T-cell (primary cell): ENCODE data around the gene GRM1. TPM values are rescaled to one million over a fixed set of nuclear protein-coding genes. Genes with fewer than 3 reads are reported as not detected.

ENCODE experiments used
- ATAC-seq, 4 experiments: fragments of 200-7000 bp in 3 of 4; fragments of 150-1000 bp in 1 of 4; cut with Tn5 transposase; replicated peaks in 1 of 4; 1 replicate in 3 of 4; 2 replicates in 1 of 4; pipeline ENCODE4 v1.10.0; 2021; ENCODE audit warnings: moderate library complexity in 3 of 4, mild to moderate bottlenecking in 2 of 4, moderate number of reproducible peaks in 1 of 4
- CTCF ChIA-PET, 2 donors: fragments of 300-600 bp; sonication (Branson Sonifier 250); formaldehyde crosslinking; loops; one replicate each; lab custom pipeline; 2022; ENCODE audit warnings: antibody characterized with exemption in 2 of 2; lab: Charles Lee
- POLR2A ChIA-PET, 2 donors: fragments of 300-600 bp; sonication (Branson Sonifier 250); formaldehyde crosslinking; loops; one replicate each; lab custom pipeline; 2022; ENCODE audit warnings: antibody characterized with exemption in 2 of 2; lab: Charles Lee
- DNase-seq, 35 experiments: peaks; one replicate each; pipeline versions ENCODE4 v3.0.0 to v3.0.0-alpha.2; 2013 to 2023
- H3K27ac ChIP-seq: one replicate; pipeline ENCODE4 v1.5.1; 2013; ENCODE audit warnings: low read length
- H3K27me3 ChIP-seq, 2 experiments: replicated peaks in 1 of 2; 1 replicate in 1 of 2; 2 replicates in 1 of 2; pipeline versions ENCODE4 v1.6.1 to v1.7.0; 2013; ENCODE audit warnings: low read length in 1 of 2, mixed read lengths in 1 of 2; ENCODE audit not compliant: control insufficient read depth in 2 of 2, insufficient read depth in 2 of 2; ENCODE audit errors: extremely low read depth in 1 of 2
- H3K36me3 ChIP-seq, 2 donors: 1 replicate in 1 of 2; 2 replicates in 1 of 2; pipeline versions ENCODE4 v1.6.1 to v1.7.0; 2013; ENCODE audit warnings: low read length in 1 of 2; ENCODE audit not compliant: control insufficient read depth in 2 of 2, insufficient read depth in 1 of 2; ENCODE audit errors: extremely low read depth in 1 of 2
- H3K4me1 ChIP-seq, 2 experiments: 1 replicate in 1 of 2; 2 replicates in 1 of 2; pipeline versions ENCODE4 v1.6.1 to v1.7.0; 2013; ENCODE audit warnings: low read length in 2 of 2, mixed read lengths in 1 of 2; ENCODE audit not compliant: insufficient read depth in 2 of 2, control insufficient read depth in 1 of 2; ENCODE audit errors: extremely low read depth in 1 of 2
- H3K4me3 ChIP-seq, 2 donors: 1 replicate in 1 of 2; 2 replicates in 1 of 2; pipeline versions ENCODE4 v1.5.1 to v1.7.0; 2013; ENCODE audit warnings: mild to moderate bottlenecking in 2 of 2, low read length in 1 of 2, moderate library complexity in 1 of 2; ENCODE audit not compliant: control insufficient read depth in 1 of 2; ENCODE audit errors: extremely low read depth in 1 of 2
- H3K9me3 ChIP-seq: 2 replicates; pipeline ENCODE4 v1.7.0; 2013
- H3K27ac Mint-ChIP-seq, 2 donors: one replicate each; pipeline ENCODE4 v1.8.0; 2020 to 2021; ENCODE audit warnings: mild to moderate bottlenecking in 2 of 2, mixed read lengths in 2 of 2
- H3K27me3 Mint-ChIP-seq, 2 donors: one replicate each; pipeline ENCODE4 v1.8.0; 2021 to 2022; ENCODE audit warnings: mixed read lengths in 2 of 2
- H3K36me3 Mint-ChIP-seq: one replicate; pipeline ENCODE4 v1.8.0; 2021; ENCODE audit warnings: mixed read lengths
- H3K4me1 Mint-ChIP-seq, 3 donors: one replicate each; pipeline ENCODE4 v1.8.0; 2020 to 2022; ENCODE audit warnings: mixed read lengths in 3 of 3, mild to moderate bottlenecking in 1 of 3
- H3K4me3 Mint-ChIP-seq, 3 donors: one replicate each; pipeline ENCODE4 v1.8.0; 2020 to 2022; ENCODE audit warnings: mild to moderate bottlenecking in 3 of 3, mixed read lengths in 3 of 3, moderate library complexity in 3 of 3
- H3K9me3 Mint-ChIP-seq, 3 donors: one replicate each; pipeline ENCODE4 v1.8.0; 2020 to 2022; ENCODE audit warnings: mixed read lengths in 3 of 3
- WGBS: methylation state at CpG from one replicate; pipeline ENCODE4 v1.1.5; 2013; ENCODE audit warnings: missing lambda C conversion rate; ENCODE audit not compliant: insufficient coverage; 5-methylcytosine and 5-hydroxymethylcytosine counted together
- total RNA-seq, 35 experiments: library from RNA in 6 of 35; stranded (reverse) in 6 of 35; fragments of 120-200 nt in 1 of 35; gene quantifications; one replicate each; pipeline versions ENCODE4 v1.2.1 to v1.2.4 and lab custom pipeline; 2013 to 2026

GRM1 gene
- total RNA-seq (not detected), total RNA-seq (lab: John Stamatoyannopoulos, UW) (0 to 0.18 (median 0) reads per million in 29 experiments)
- not detected for total RNA-seq (2013)

DNA sequence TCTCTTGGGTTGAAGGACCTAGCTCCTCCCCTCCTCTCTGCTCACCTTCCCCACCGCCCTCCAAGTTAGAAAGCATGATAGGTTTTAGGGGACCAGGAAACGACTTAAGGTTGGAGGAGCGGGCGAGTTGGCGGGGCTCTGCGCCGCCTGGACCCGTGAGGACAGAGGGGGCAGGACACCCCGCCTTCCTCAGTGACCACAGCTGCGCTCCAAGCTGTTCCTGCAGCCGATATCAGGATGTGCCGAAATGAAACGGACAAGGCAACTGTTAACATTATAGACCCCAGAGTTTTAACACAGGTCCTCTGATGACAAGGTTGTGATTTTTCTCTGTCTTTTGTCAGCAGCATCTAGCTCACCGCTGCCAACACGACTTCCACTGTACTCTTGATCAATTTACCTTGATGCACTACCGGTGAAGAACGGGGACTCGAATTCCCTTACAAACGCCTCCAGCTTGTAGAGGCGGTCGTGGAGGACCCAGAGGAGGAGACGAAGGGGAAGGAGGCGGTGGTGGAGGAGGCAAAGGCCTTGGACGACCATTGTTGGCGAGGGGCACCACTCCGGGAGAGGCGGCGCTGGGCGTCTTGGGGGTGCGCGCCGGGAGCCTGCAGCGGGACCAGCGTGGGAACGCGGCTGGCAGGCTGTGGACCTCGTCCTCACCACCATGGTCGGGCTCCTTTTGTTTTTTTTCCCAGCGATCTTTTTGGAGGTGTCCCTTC lies at the start of gene GRM1:
Gene GRM1, plus strand, starts transcription at position 212 of the 722 bp plus-strand sequence. Its CDS starts 456 bp downstream, at position 668.
- Mint-ChIP-seq H3K36me3 (no peaks in the 10 kb centered on the region), H3K4me1 (peaks cover 9 to 15% (median 14%) of the 10 kb centered on the region in 3 donors), H3K27me3 (peaks cover 57 to 62% of the 10 kb centered on the region in 2 donors), H3K9me3 (peaks cover 0 to 6% (median 0%) of the 10 kb centered on the region in 3 donors), H3K27ac (no peak within 1 kb of the TSS), H3K4me3 (peak within 1 kb of the TSS in 1 of 3 donors; percentile 15)
- WGBS: 15% methylated on average over 26 of the region's 39 CpGs
- Histone ChIP-seq H3K4me3 (no peak within 1 kb of the TSS), H3K36me3 (no peaks in the 10 kb centered on the region), H3K4me1 (peaks cover 0 to 4% of the 10 kb centered on the region in 2 experiments), H3K27ac (no peak within 1 kb of the TSS), H3K27me3 (peaks cover 9 to 25% of the 10 kb centered on the region in 2 experiments), H3K9me3 (no peaks in the 10 kb centered on the region)
- DNase-seq (no peak), ATAC-seq (no peak)
- ChIA-PET CTCF (no interaction called here), POLR2A (no interaction called here)

- H3K4me1 Mint-ChIP-seq: no peaks in the 10 kb centered on the region
- no CpG with 5 or more reads among the region's 1 CpG for WGBS
- DNase-seq (no peak), ATAC-seq (no peak)
- H3K9me3 ChIP-seq: no peaks in the 10 kb centered on the region
- no peak overlapping the region for H3K4me3 Mint-ChIP-seq
- H3K27me3 Mint-ChIP-seq: peaks cover 2 to 3% of the 10 kb centered on the region in 2 donors
- H3K4me1 ChIP-seq: no peaks in the 10 kb centered on the region
- POLR2A ChIA-PET: no interaction called here
- no peak overlapping the region for H3K4me3 ChIP-seq
- no peak overlapping the region for H3K27ac ChIP-seq
- H3K36me3 ChIP-seq: no peaks in the 10 kb centered on the region
- CTCF ChIA-PET: no interaction called here
- no peaks in the 10 kb centered on the region for H3K27me3 ChIP-seq
- H3K36me3 Mint-ChIP-seq: no peaks in the 10 kb centered on the region
- no peak overlapping the region for H3K27ac Mint-ChIP-seq
- peaks cover 8 to 22% (median 13%) of the 10 kb centered on the region in 3 donors for H3K9me3 Mint-ChIP-seq
Measured at GRCh38 chr6:146009338-146009737, 19.5 kb upstream of the GRM1 start.

- ATAC-seq (no peak), DNase-seq (no peak)
- ChIA-PET CTCF (no interaction called here), POLR2A (no interaction called here)
- H3K27ac Mint-ChIP-seq: no peak overlapping the region
- Histone ChIP-seq H3K4me1 (no peaks in the 10 kb centered on the region), H3K27ac (no peak overlapping the region), H3K9me3 (no peaks in the 10 kb centered on the region), H3K27me3 (no peaks in the 10 kb centered on the region), H3K36me3 (no peaks in the 10 kb centered on the region), H3K4me3 (no peak overlapping the region)
- peaks cover 5 to 16% (median 11%) of the 10 kb centered on the region in 3 donors for H3K9me3 Mint-ChIP-seq
- no peaks in the 10 kb centered on the region for H3K4me1 Mint-ChIP-seq
- no peak overlapping the region for H3K4me3 Mint-ChIP-seq
- peaks cover 6 to 8% of the 10 kb centered on the region in 2 donors for H3K27me3 Mint-ChIP-seq
- no peaks in the 10 kb centered on the region for H3K36me3 Mint-ChIP-seq
Measured at GRCh38 chr6:146014233-146014632, 14.6 kb upstream of the GRM1 start.

GRCh38 chr6:146017672-146018071 lies 11.2 kb upstream of the GRM1 start:
- DNase-seq: no peak
- Histone ChIP-seq H3K36me3 (no peaks in the 10 kb centered on the region), H3K4me1 (no peaks in the 10 kb centered on the region), H3K27me3 (no peaks in the 10 kb centered on the region), H3K4me3 (no peak overlapping the region), H3K9me3 (no peaks in the 10 kb centered on the region), H3K27ac (no peak overlapping the region)
- H3K9me3 Mint-ChIP-seq: no peaks in the 10 kb centered on the region
- H3K4me3 Mint-ChIP-seq: no peak overlapping the region
- H3K4me1 Mint-ChIP-seq: no peaks in the 10 kb centered on the region
- ATAC-seq: no peak
- no peak overlapping the region for H3K27ac Mint-ChIP-seq
- no peaks in the 10 kb centered on the region for H3K36me3 Mint-ChIP-seq
- peaks cover 7 to 8% of the 10 kb centered on the region in 2 donors for H3K27me3 Mint-ChIP-seq
- POLR2A ChIA-PET: no interaction called here
- CTCF ChIA-PET: no interaction called here

DNA sequence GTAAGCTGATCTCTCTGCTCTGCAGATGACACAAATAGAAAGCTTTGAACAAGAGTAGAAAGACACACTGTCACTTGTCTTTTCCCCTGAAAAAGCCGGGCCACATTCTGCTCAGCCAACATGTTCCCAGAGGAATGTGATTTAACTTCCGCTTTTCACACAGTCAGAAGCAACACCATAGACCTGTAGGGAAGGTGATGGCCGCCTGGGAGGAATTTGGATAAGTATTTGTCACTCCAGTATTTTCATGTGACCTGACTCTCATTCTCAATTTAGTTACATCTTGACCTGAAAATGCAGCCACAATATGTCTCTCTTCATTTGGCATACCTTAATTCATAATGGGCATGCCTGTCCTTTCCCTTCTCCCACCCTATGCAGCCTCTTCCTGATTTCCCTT lies 2.0 kb upstream of the GRM1 start:
- ATAC-seq (no peak), DNase-seq (no peak)
- Histone ChIP-seq H3K27ac (no peak overlapping the region), H3K4me3 (no peak overlapping the region), H3K9me3 (no peaks in the 10 kb centered on the region), H3K4me1 (peaks cover 0 to 4% of the 10 kb centered on the region in 2 experiments), H3K36me3 (no peaks in the 10 kb centered on the region), H3K27me3 (peaks cover 9 to 25% of the 10 kb centered on the region in 2 experiments)
- ChIA-PET POLR2A (no interaction called here), CTCF (no interaction called here)
- H3K27ac Mint-ChIP-seq: no peak overlapping the region
- no CpG with 5 or more reads among the region's 3 CpGs for WGBS
- no peak overlapping the region for H3K4me3 Mint-ChIP-seq
- peaks cover 52 to 61% of the 10 kb centered on the region in 2 donors for H3K27me3 Mint-ChIP-seq
- no peaks in the 10 kb centered on the region for H3K36me3 Mint-ChIP-seq
- H3K9me3 Mint-ChIP-seq: peaks cover 0 to 10% (median 0%) of the 10 kb centered on the region in 3 donors
- H3K4me1 Mint-ChIP-seq: peaks cover 9 to 15% (median 14%) of the 10 kb centered on the region in 3 donors

- H3K36me3 ChIP-seq: no peaks in the 10 kb centered on the region
- ChIA-PET CTCF (no interaction called here), POLR2A (no interaction called here)
- Mint-ChIP-seq H3K9me3 (peaks cover 0 to 10% (median 0%) of the 10 kb centered on the region in 3 donors), H3K4me1 (peaks cover 9 to 15% (median 14%) of the 10 kb centered on the region in 3 donors), H3K27ac (no peak overlapping the region), H3K27me3 (peaks cover 59 to 65% of the 10 kb centered on the region in 2 donors), H3K36me3 (no peaks in the 10 kb centered on the region), H3K4me3 (peak overlapping the region in 1 of 3 donors; percentile 15)
- no peak for ATAC-seq
- H3K4me1 ChIP-seq: peaks cover 0 to 4% of the 10 kb centered on the region in 2 experiments
- 12% methylated on average over 22 of the region's 31 CpGs for WGBS
- no peak overlapping the region for H3K27ac ChIP-seq
- no peaks in the 10 kb centered on the region for H3K9me3 ChIP-seq
- H3K4me3 ChIP-seq: no peak overlapping the region
- DNase-seq: no peak
- H3K27me3 ChIP-seq: peaks cover 9 to 25% of the 10 kb centered on the region in 2 experiments
Measured at GRCh38 chr6:146027586-146028251, 1.1 kb upstream of the GRM1 start.
